NCI-H446 treated with DMSO at 0.1 percent for 48 hours (cell line): Measurements from ENCODE around the gene ITGB1.
"Not testable (repeated sequence)": the region's sequence is repeated elsewhere in the genome, so short reads cannot be mapped to it uniquely, and the experiment has no call there.

Experiments used
- DNase-seq: peaks from one replicate; lab custom pipeline; 2025; lab: John Stamatoyannopoulos, UW

ITGB1 gene

DNA sequence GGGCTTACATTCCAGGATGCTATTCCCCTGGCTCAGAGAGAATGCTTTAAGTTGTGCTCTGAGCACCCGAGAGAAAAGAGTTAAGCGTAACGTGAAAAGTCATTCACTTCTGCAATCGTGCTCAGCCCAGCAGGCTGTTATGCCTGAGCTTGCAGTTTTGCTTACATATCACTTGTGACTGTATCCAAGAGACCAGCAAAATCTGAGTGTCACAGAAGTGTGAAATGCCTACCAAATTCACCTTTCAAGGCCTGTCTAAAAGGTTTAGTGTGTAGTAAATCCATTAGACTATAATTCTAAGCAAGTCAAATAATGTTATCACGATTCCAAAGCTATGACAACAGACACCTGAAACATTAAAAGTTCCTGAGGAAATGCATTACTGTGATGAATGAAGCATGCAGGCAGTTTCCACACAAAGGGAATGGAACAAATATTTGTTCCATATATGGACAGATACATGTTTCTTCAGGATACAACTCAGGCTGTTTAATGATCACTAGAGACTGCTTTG lies 20.1 kb downstream of the ITGB1 start:
- no peak for DNase-seq

- no peak for DNase-seq
Observed at GRCh38 chr10:32932225-32932729, 25.8 kb downstream of the ITGB1 start.

- no peak for DNase-seq
Observed at GRCh38 chr10:32931593-32931992, 26.4 kb downstream of the ITGB1 start.

DNA sequence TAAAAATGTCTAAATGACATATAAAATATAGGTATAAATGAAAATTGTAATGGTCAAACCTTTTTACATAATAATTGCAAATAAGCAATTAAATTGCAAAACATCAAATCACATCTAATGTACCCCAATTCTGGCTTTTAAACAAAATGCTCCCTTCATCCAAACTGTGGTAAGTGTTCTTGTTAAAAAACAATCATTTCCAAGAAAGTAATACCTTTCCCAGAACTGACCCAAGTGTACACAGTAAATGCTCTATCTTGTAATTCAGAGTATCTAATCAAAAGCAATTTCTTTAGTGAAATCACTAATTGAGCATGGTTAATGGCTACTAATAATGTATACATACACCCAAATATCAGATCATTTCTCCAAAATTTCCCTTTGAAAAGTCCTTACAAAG lies 28.0 kb downstream of the ITGB1 start:
- DNase-seq: no peak

GRCh38 chr10:32929634-32930033 lies 28.4 kb downstream of the ITGB1 start:
- DNase-seq: no peak

GRCh38 chr10:32927750-32928149 lies 30.3 kb downstream of the ITGB1 start:
- DNase-seq: no peak

GRCh38 chr10:32923849-32924248 lies 34.2 kb downstream of the ITGB1 start:
- DNase-seq: no peak

GRCh38 chr10:32923134-32923533 lies 34.9 kb downstream of the ITGB1 start:
- no peak for DNase-seq

- no peak for DNase-seq
Observed at GRCh38 chr10:32922170-32922569, 35.9 kb downstream of the ITGB1 start.

DNA sequence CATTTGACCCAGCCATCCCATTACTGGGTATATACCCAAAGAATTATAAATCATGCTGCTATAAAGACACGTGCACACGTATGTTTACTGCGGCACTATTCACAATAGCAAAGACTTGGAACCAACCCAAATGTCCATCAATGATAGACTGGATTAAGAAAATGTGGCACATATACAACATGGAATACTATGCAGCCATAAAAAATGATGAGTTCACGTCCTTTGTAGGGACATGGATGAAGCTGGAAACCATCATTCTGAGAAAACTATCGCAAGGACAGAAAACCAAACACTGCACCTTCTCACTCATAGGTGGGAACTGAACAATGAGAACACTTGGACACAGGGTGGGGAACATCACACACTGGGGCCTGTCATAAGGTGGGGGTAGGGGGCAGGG lies 40.2 kb downstream of the ITGB1 start:
- DNase-seq: not testable (repeated sequence)

DNA sequence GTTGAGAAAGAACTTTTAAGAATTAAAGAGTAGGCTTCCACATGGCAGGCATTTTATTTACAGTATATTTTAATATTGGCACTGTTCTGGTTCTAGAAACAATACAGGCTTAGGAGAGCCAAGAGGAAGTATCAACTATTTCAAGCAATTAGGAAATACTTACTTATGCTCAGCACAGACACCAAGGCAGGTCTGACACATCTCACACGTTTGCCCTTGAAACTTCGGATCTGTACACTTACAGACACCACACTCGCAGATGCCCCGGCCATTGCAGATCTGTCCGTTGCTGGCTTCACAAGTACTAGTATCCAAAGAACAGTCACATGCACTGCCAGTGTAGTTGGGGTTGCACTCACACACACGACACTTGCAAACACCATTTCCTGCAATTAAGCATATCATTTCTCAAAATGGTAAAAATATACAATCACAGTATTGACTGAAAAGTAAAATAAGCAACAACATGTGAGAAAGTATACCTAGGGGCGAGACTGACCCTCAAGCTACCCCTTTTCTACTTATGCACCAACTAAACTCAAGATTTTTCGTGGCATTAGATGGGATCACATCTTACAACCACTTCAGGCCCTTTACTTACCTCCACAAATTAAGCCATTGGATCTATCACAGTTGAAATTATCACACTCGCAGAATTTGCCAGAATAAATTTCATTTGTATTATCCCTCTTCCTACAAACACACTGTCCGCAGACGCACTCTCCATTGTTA lies 46.6 kb downstream of the ITGB1 start:
- no peak for DNase-seq

DNA sequence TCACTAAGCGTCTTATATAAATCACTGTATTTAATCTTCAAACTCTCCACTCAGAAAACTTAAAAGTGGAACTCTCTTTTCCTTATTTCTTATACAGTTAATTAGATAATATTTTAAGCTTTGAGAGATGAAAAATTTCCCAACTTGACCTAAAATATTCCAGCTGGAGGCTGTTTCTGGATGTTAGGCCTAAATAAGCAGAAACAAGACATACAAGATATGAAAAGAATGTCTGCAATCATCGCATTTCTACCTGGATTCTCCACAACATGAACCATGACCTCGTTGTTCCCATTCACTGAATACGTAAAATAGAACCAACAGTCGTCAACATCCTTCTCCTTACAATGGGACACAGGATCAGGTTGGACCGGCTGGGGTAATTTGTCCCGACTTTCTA lies 48.1 kb downstream of the ITGB1 start:
- not testable (repeated sequence) for DNase-seq

DNA sequence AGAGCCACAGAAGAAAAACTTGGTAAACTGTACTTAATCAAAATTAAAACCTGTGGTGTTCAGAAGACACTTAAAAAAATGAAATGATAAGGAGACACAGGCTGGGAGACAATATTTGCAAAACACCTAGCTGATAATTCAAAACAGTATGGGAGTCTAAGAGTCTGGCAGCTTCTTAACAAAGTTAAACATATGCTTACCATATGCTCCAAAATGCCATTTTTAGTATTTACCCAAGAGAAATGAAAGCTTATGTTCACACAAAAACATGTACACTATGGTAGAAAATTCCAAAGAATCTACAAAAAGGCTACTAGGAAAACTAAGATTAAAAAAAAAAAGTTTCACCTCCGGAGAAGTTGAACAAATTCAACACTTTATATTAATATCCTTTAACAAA lies 48.6 kb downstream of the ITGB1 start:
- no peak for DNase-seq

DNA sequence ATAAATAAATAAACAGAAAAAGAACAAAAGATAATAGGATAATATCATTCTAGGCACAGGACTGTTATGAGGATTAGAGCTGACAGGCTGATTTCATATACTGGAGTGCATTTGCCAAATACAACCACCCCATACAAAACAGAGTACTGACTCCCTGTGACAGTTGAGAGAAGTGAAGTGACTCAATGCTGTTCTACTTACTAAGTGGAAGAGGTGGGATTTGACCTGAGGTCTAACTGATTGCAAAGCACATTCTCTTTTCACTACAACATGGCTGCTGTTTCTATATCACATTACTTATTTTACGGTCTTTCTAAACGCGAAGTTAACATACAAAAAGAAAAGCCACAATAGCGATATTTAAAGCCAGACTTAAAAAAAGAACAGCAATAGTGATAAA lies 51.4 kb downstream of the ITGB1 start:
- no peak for DNase-seq

GRCh38 chr10:32905466-32905865 lies 52.6 kb downstream of the ITGB1 start:
- no peak for DNase-seq

DNA sequence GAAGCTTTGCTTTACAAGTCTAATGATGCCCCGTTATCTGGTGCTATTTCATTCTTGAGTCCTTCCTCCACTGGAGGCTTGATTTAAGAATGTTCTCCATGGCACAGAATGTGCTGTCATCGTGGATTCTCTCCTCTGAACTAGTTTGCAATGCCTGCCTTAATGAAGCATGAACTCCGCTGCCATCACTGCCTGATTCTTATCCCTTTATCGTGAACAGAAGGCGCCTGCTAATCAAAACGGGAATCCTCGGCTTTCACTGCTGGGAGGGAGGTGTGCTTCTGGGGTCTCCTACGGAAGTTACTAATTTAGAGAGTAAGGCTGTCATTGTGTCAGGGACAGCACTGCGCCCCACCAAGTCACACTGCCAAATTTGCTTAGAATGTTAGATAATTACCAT lies 56.2 kb downstream of the ITGB1 start:
- no peak for DNase-seq

DNA sequence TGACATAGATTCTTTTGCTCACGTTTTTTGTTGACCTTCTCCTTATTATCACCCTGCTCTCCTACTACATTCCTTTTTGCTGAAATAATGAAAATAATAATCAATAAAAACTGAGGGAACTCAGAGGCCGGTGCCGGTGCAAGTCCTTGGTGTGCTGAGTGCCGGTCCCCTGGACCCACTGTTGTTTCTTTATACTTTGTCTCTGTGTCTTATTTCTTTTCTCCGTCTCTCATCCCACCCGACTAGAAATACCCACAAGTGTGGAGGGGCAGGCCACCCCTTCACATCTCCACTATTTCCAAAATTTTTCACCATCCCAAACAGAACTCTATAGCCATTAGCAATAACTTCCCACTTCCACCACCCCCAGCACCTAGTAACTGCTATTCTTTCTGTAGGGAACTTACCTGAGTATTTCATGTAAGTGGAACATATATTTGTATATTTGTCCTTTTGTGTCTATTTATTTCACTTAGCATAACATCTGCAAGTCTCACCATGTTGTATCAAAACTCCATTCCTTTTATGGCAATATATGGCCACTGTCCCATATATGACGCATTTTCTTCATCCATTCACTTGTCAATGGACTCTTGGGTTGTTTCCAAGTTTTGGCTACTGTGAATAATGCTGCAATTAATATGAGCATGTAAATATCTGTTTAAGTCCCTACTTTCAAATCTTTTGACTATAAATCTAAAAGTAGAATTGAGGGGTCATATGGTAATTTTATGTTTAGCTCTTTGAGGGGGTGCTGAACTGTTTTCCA lies 62.6 kb downstream of the ITGB1 start:
- DNase-seq: peak; percentile 7

GRCh38 chr10:32893916-32894664 lies 63.9 kb downstream of the ITGB1 start:
- no peak for DNase-seq

GRCh38 chr10:32893434-32893833 lies 64.6 kb downstream of the ITGB1 start:
- DNase-seq: no peak

- no peak for DNase-seq
Observed at GRCh38 chr10:32891261-32891660, 66.8 kb downstream of the ITGB1 start.

GRCh38 chr10:32890444-32890843 lies 67.6 kb downstream of the ITGB1 start:
- no peak for DNase-seq

DNA sequence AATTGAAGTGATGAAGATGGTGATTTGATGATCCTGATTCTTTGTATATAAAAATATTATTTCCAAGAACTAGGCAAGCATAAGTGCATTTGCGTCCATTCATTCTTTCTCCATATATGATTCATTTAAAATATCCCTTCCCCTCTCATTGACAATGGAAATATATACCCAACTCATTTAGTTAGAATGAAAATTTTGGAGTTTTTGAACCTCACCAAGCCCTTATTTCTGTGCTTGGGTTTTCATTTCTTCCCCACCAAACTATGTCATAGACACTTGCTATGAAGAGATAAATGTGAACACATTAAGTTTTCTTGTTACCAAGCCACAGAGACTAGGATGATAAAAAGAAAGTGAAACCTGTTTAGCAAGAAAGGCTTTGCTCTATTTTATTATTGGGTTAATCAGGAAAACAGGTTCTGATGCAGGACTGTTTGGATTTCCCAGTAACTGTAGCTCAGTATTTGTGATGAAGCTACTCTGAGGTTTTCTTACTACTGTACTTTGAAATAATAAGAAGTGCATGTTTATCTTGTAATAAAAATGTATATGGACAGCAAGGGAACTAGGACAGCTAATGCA lies 68.3 kb downstream of the ITGB1 start:
- no peak for DNase-seq
